Measurements from ENCODE around the gene KCNB1. TPM values are rescaled to one million over a fixed set of nuclear protein-coding genes. Genes with fewer than 3 reads are reported as not detected.

Gene KCNB1
- total RNA-seq, 3 donors from 2014 or later: 3.9 to 21.8 (median 5.1) TPM

GRCh38 chr20:49340161-49340966, 142.1 kb downstream of the KCNB1 start:
- Histone ChIP-seq H3K27me3 (no peaks in the 10 kb centered on the region), H3K4me1 (no peaks in the 10 kb centered on the region), H3K9me3 (no peaks in the 10 kb centered on the region), H3K4me3 (no peak overlapping the region), H3K36me3 (no peaks in the 10 kb centered on the region), H3K27ac (no peak overlapping the region)
- intact Hi-C loops (cut with DNase I; ENCODE audit: low total_unique reads): no loop called here
- TF ChIP-seq POLR2AphosphoS5 (IDR thresholded peaks at IDR 0.05) (no peak), CTCF (IDR thresholded peaks at IDR 0.05) (no peak), POLR2A (IDR thresholded peaks at IDR 0.05) (no peak)
- DNase-seq (ENCODE audit: low spot score in 2 of 2): no peak

DNA sequence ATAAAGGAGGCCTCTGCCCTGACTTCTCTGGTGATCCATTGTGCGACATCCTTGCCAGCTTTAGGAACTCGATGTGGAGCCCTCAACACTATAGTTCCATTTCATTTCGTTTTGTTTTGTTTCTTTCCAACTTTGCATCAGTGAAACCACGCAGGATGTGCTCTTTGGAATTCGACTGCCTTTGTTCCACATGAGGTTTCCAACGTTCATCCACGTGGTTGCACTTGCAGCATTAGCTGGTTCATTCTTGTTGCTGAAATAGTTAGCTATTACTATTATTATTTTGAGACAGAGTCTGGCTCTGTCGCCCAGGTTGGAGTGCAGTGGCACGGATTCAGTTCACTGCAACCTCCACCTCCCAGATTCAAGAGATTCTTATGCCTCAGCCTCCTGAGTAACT, 143.3 kb downstream of the KCNB1 start:
- no peak overlapping the region for H3K27ac ChIP-seq
- no peaks in the 10 kb centered on the region for H3K27me3 ChIP-seq
- TF ChIP-seq CTCF (IDR thresholded peaks at IDR 0.05) (no peak), POLR2AphosphoS5 (IDR thresholded peaks at IDR 0.05) (no peak), POLR2A (IDR thresholded peaks at IDR 0.05) (no peak)
- no peak for DNase-seq (ENCODE audit: low spot score in 2 of 2)
- intact Hi-C loops (cut with DNase I; ENCODE audit: low total_unique reads): loop anchor here (10.0 kb wide), 1 partner anchor 146 kb away; the partner anchor contains the start of gene KCNB1
- no peaks in the 10 kb centered on the region for H3K9me3 ChIP-seq
- H3K36me3 ChIP-seq: no peaks in the 10 kb centered on the region
- H3K4me3 ChIP-seq: no peak overlapping the region
- H3K4me1 ChIP-seq: no peaks in the 10 kb centered on the region

- no peak for DNase-seq (ENCODE audit: low spot score in 2 of 2)
- Histone ChIP-seq H3K4me3 (no peak overlapping the region), H3K27me3 (peaks cover 0 to 6% of the 10 kb centered on the region in 2 donors), H3K36me3 (no peaks in the 10 kb centered on the region), H3K27ac (no peak overlapping the region), H3K4me1 (no peaks in the 10 kb centered on the region), H3K9me3 (no peaks in the 10 kb centered on the region)
- intact Hi-C loops (cut with DNase I; ENCODE audit: low total_unique reads): loop anchor here (10.0 kb wide), 1 partner anchor 147 kb away; the partner anchor contains the start of gene KCNB1
- TF ChIP-seq CTCF (IDR thresholded peaks at IDR 0.05) (no peak), POLR2AphosphoS5 (IDR thresholded peaks at IDR 0.05) (no peak), POLR2A (IDR thresholded peaks at IDR 0.05) (no peak)
These were observed 144.4 kb downstream of the KCNB1 start for GRCh38 chr20:49338061-49338460.

GRCh38 chr20:49337357-49337756, 145.1 kb downstream of the KCNB1 start:
- H3K36me3 ChIP-seq: no peaks in the 10 kb centered on the region
- intact Hi-C loops (cut with DNase I; ENCODE audit: low total_unique reads): loop anchor here (10.0 kb wide), 1 partner anchor 147 kb away; the partner anchor contains the start of gene KCNB1
- no peak for TF ChIP-seq POLR2AphosphoS5 (IDR thresholded peaks at IDR 0.05)
- TF ChIP-seq POLR2A (IDR thresholded peaks at IDR 0.05): no peak
- no peak for TF ChIP-seq CTCF (IDR thresholded peaks at IDR 0.05)
- peaks cover 0 to 13% of the 10 kb centered on the region in 2 donors for H3K27me3 ChIP-seq
- H3K9me3 ChIP-seq: no peaks in the 10 kb centered on the region
- no peak overlapping the region for H3K27ac ChIP-seq
- no peak overlapping the region for H3K4me3 ChIP-seq
- H3K4me1 ChIP-seq: no peaks in the 10 kb centered on the region
- no peak for DNase-seq (ENCODE audit: low spot score in 2 of 2)

- Histone ChIP-seq H3K36me3 (no peaks in the 10 kb centered on the region), H3K4me1 (no peaks in the 10 kb centered on the region), H3K27me3 (peaks cover 0 to 14% of the 10 kb centered on the region in 2 donors), H3K27ac (no peak overlapping the region), H3K9me3 (no peaks in the 10 kb centered on the region), H3K4me3 (no peak overlapping the region)
- no peak for DNase-seq (ENCODE audit: low spot score in 2 of 2)
- TF ChIP-seq CTCF (IDR thresholded peaks at IDR 0.05) (no peak), POLR2A (IDR thresholded peaks at IDR 0.05) (no peak)
- intact Hi-C loops (cut with DNase I; ENCODE audit: low total_unique reads): loop anchor here (10.0 kb wide), 1 partner anchor 148 kb away; the partner anchor contains the start of gene KCNB1
These were observed 145.7 kb downstream of the KCNB1 start for GRCh38 chr20:49336786-49337185.

Data from breast epithelium (tissue), 4 donors.